HG03139 (cell line): ENCODE measurements around the gene DGKB.
"Not testable (repeated sequence)": the region's sequence is repeated elsewhere in the genome, so short reads cannot be mapped to it uniquely, and the experiment has no call there.

Source experiments
- ATAC-seq: cut with Tn5 transposase; IDR thresholded peaks from one replicate; pipeline ENCODE4 v1.9.1; 2021; ENCODE audit not compliant: unreplicated experiment

The DGKB gene

GRCh38 chr7:14483663-14484062 lies 418.9 kb downstream of the DGKB start:
- ATAC-seq = no peak

DNA sequence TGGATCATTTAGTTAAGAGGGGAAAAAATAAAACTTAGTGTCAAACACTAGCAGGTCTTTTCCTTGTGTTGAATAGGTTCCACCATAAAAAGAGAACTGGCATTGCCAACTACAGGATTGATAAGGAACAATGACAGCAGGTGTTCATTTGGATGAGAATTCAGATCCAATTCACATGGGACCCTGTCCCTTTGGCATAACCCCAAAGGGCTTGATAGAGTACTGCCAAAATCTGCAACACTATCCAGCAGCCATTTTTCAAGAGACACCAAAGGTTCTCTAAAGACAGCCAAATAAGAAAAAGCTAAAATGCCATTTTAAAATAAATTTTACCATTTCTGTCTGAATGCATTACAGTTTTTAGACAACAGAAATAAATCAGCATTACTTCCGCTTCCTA lies 422.3 kb downstream of the DGKB start:
- no peak for ATAC-seq

- no peak for ATAC-seq
Measured at GRCh38 chr7:14478834-14479510, 423.6 kb downstream of the DGKB start.

- not testable (repeated sequence) for ATAC-seq
Measured at GRCh38 chr7:14461716-14462115, 440.8 kb downstream of the DGKB start.

DNA sequence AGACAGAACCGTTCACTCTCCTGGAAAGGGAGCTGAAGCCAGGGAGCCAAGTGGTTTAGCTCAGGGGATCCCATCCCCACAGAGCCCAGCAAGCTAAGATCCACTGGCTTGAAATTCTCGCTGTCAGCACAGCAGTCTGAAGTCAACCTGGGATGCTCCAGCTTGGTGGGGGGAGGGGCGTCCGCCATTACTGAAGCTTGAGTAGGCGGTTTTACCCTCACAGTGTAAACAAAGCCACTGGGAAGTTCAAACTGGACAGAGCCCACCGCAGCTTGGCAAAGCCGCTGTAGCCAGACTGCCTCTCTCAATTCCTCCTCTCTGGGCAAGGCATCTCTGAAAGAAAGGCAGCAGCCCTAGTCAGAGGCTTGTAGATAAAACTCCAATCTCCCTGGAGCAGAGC lies 443.7 kb downstream of the DGKB start:
- not testable (repeated sequence) for ATAC-seq

- ATAC-seq = peak; percentile 56
Measured at GRCh38 chr7:14457568-14458453, 444.7 kb downstream of the DGKB start.

GRCh38 chr7:14449291-14449690 lies 453.3 kb downstream of the DGKB start:
- ATAC-seq = no peak

DNA sequence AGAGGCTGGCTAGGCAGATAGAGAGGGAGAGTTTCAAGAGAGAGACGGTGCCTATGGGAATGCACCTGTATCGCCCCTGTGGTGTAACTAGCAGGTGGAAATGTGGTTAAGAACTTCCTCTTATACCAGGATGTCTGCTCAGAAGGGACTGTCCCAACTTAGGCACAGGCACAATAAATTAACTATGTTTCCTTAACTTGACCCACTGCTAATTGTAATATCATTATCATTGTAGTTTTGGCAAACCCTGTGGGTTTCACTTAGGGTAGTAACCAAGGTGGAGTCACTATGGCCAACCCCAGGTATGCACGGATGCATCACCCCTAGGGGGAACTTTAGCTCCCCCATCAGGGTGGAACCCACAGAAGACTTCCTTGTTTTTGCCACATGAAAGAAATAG lies 455.7 kb downstream of the DGKB start:
- no peak for ATAC-seq

DNA sequence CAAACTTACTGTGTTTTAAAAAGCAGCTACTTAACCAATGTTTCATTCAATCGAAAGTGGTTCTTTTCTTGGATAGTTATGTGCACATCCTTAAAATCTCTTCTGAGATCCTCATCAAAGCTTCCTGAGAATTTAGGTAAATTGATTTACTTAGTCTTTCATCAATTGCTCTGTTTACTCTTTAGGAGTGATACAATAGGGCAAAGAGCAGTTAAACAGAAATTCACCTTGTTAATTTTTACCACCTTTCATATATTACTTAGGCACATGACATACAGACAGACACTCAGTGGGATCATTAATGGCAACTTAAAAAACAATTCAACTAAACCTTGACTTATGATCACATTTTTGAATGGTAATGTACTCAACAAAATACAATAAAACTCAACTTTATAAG lies 456.3 kb downstream of the DGKB start:
- no peak for ATAC-seq

DNA sequence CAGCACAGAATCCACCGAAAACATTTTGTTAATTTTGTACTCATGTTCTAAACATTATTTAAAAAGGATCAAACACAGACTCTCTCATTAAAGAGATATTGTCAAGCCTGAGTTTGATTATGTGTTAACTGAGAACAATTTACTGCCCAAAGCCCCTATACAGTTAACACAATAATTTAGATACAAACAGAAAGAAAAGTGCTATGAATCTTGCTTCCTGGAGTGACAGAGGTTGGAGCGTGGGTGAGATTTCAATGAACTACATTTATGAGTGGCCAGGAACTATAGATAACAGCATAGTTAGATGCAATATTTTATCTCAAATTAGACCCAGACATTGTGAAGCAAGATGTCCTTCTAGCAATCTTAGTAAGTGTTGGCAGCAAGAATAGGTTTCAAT lies 464.2 kb downstream of the DGKB start:
- ATAC-seq = no peak

- no peak for ATAC-seq
Measured at GRCh38 chr7:14436878-14437277, 465.7 kb downstream of the DGKB start.

- no peak for ATAC-seq
Measured at GRCh38 chr7:14432924-14433323, 469.6 kb downstream of the DGKB start.

GRCh38 chr7:14430926-14431325 lies 471.6 kb downstream of the DGKB start:
- ATAC-seq = no peak

- no peak for ATAC-seq
Measured at GRCh38 chr7:14425559-14425958, 477.0 kb downstream of the DGKB start.

DNA sequence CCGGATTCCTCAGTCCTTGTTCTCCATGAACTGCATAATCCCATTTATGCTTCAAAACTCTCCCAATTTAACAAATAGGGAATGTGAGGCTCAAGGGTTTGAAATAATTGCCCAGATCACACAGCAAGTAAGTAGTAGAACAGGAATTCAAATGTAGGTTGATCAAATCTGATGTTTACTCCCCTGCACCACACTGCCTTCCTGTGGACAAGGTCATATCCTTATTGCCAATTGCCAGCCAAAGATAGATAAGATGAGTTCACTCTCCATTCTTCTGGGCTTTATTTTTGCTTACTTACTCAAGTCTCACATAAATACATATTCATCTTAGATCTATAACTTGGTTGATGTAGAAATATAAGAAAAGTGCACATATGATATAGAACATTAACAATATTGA lies 477.9 kb downstream of the DGKB start:
- ATAC-seq = no peak

DNA sequence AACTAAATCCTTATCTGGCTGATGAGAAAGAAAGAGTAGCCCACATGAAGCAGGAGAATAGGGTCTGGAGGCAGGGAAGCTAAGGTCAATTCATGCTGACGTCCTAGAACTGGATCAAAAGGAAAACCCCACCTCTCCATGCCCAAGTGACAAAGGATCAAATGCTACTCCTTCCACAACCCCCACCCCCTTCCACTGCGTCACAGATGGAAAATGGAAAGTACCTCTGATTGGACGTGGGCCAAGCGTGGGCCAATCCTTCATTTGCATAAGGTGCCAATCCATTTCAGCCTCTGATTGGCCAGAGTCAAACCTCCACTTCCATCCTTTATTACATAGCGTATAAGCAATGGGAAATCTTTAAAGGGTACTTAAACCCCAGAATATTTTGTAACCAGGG lies 481.8 kb downstream of the DGKB start:
- no peak for ATAC-seq

GRCh38 chr7:14419531-14419930 lies 483.0 kb downstream of the DGKB start:
- ATAC-seq = no peak

GRCh38 chr7:14418633-14419032 lies 483.9 kb downstream of the DGKB start:
- ATAC-seq = no peak

DNA sequence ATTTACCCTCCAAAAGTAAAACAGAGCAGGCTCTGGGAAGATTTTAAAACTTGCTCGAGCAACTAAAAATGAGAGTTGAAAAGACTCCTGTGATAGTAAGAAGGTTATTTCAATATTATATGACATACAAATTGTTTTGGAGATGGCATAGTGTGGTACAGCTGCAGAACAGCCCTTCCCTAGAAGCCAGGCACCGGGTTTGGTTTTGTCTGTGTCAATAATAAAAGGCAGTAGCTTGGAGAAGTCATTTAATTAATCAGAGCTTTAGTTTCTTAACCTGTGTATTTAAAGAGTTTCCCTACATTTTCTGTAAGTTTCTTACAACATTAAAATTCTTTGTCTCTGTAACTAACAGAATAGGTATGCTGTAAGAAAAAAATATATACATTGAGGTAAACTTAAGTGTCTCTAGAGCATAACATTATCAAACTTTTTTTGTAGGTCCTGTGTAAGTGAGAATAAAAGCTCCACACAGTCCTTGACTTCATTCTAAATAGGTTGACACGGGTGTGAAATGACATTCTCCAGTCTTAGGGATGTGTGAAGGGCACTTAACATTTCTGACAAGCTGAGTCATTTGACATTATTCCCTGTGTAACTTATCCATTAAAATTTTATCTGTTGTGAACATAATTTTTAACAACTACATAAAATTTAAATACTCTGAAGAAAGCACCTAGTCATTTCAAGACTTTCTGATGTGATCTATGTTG lies 488.1 kb downstream of the DGKB start:
- no peak for ATAC-seq

DNA sequence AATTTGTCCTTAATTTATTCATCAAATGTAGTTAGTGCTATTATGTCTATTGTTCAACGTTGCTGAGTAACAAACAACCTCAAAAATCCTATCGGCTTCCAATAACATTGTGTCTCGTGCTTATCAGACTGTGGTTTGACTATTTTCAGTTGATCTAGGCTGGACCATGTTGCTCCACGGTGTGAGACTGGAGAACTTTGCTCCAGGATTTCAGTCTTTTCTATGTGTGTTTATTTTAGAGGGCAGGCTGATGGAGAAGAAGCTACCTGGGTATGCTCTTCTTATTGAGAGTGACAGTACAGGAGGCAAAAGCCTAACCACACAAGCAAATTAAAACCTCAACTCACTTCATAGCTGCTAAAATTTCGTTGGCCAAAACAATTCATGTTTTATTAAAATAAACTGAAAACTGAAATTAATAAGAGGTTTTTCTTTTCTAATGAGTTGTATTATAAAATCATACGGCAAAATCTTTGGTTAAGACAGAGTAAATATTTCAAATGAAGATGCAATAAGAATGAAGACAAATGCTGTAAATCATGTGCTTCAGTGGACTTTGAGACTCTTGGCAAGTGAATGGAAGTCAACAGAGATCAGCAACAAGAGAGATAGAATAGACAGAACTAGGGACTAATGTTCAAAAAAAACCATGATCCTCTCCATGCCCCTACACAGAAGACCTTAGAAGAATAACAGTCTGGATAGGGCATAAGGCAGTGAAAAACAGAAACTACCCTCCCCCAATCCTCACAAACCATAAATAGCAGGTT lies 495.1 kb downstream of the DGKB start:
- no peak for ATAC-seq

GRCh38 chr7:14403587-14403986 lies 499.0 kb downstream of the DGKB start:
- no peak for ATAC-seq
